Naive thymus-derived CD4-positive, alpha-beta T cell (primary cell): ENCODE data around the gene IQCC. TPM values are rescaled to one million over a fixed set of nuclear protein-coding genes. Genes with fewer than 3 reads are reported as not detected.

Experiments used
- ATAC-seq: fragments of 150-1000 bp; cut with Tn5 transposase; 2 replicates; pipeline ENCODE4 v1.10.0; 2021; ENCODE audit warnings: mild to moderate bottlenecking, moderate library complexity
- CTCF ChIA-PET: fragments of 350-600 bp; sonication (Branson Sonifier 250); formaldehyde crosslinking; loops from one replicate; lab custom pipeline; 2021; ENCODE audit warnings: antibody characterized with exemption; lab: Charles Lee
- POLR2A ChIA-PET: fragments of 350-600 bp; sonication (Branson Sonifier 250); formaldehyde crosslinking; loops from one replicate; lab custom pipeline; 2021; ENCODE audit warnings: antibody characterized with exemption, inconsistent platforms; lab: Charles Lee
- DNase-seq, 9 donors: peaks; one replicate each; pipeline versions ENCODE4 v3.0.0 to v3.0.0-alpha.2; 2020 to 2022; ENCODE audit warnings: mixed read lengths in 1 of 9
- H3K27ac ChIP-seq: one replicate; pipeline ENCODE4 v1.7.0; 2013; ENCODE audit warnings: mild to moderate bottlenecking, low read depth, low read length, moderate library complexity
- H3K27me3 ChIP-seq, 2 donors: one replicate each; pipeline ENCODE4 v1.7.0; 2013; ENCODE audit warnings: low read length in 2 of 2, mild to moderate bottlenecking in 2 of 2, moderate library complexity in 2 of 2; ENCODE audit not compliant: control insufficient read depth in 2 of 2, insufficient read depth in 2 of 2
- H3K36me3 ChIP-seq, 3 experiments: 1 replicate in 2 of 3; 2 replicates in 1 of 3; pipeline ENCODE4 v1.7.0; 2013; ENCODE audit warnings: low read length in 3 of 3, mild to moderate bottlenecking in 3 of 3, moderate library complexity in 1 of 3; ENCODE audit not compliant: insufficient read depth in 3 of 3, control insufficient read depth in 2 of 3
- H3K4me1 ChIP-seq, 2 donors: one replicate each; pipeline ENCODE4 v1.7.0; 2013; ENCODE audit warnings: low read length in 2 of 2, mild to moderate bottlenecking in 2 of 2, moderate library complexity in 1 of 2; ENCODE audit not compliant: control insufficient read depth in 2 of 2, insufficient read depth in 2 of 2
- H3K4me3 ChIP-seq: 2 replicates; pipeline ENCODE4 v1.7.0; 2013; ENCODE audit warnings: mild to moderate bottlenecking, low read length
- H3K9me3 ChIP-seq, 3 experiments: 1 replicate in 2 of 3; 2 replicates in 1 of 3; pipeline ENCODE4 v1.7.0; 2013; ENCODE audit warnings: low read length in 3 of 3; ENCODE audit not compliant: control insufficient read depth in 2 of 3
- H3K27ac Mint-ChIP-seq, 9 donors: one replicate each; pipeline ENCODE4 v1.8.0; 2020 to 2022; ENCODE audit warnings: mixed read lengths in 9 of 9, mild to moderate bottlenecking in 8 of 9, moderate library complexity in 5 of 9, inconsistent platforms in 2 of 9
- H3K27me3 Mint-ChIP-seq, 5 donors: one replicate each; pipeline ENCODE4 v1.8.0; 2021 to 2022; ENCODE audit warnings: mixed read lengths in 5 of 5, mild to moderate bottlenecking in 1 of 5
- H3K36me3 Mint-ChIP-seq, 5 donors: one replicate each; pipeline ENCODE4 v1.8.0; 2020 to 2022; ENCODE audit warnings: mixed read lengths in 5 of 5, mild to moderate bottlenecking in 3 of 5, inconsistent platforms in 1 of 5
- H3K4me1 Mint-ChIP-seq, 7 donors: one replicate each; pipeline ENCODE4 v1.8.0; 2020 to 2022; ENCODE audit warnings: mixed read lengths in 7 of 7, mild to moderate bottlenecking in 3 of 7, inconsistent platforms in 1 of 7
- H3K4me3 Mint-ChIP-seq, 10 donors: one replicate each; pipeline ENCODE4 v1.8.0; 2020 to 2022; ENCODE audit warnings: mild to moderate bottlenecking in 10 of 10, mixed read lengths in 10 of 10, moderate library complexity in 6 of 10, inconsistent platforms in 2 of 10
- H3K9me3 Mint-ChIP-seq, 11 donors: one replicate each; pipeline ENCODE4 v1.8.0; 2020 to 2022; ENCODE audit warnings: mixed read lengths in 11 of 11, mild to moderate bottlenecking in 4 of 11, inconsistent platforms in 1 of 11, moderate library complexity in 1 of 11
- intact Hi-C, 2 donors: fragments of 100-400 bp; cut with micrococcal nuclease; formaldehyde crosslinking; loops; one replicate each; pipeline ENCODE4 v1.15.1; 2023
- polyA plus RNA-seq, 2 donors: library from polyadenylated mRNA; unstranded; fragments of 300-500 nt; fragmentation: Illumina TruSeq; gene quantifications; one replicate each; pipeline ENCODE4 v1.2.3, GENCODE V29; 2021
- total RNA-seq, 6 experiments: library from RNA in 5 of 6; stranded (reverse) in 5 of 6; gene quantifications; 1 replicate in 5 of 6; 2 replicates in 1 of 6; pipeline ENCODE4 v1.2.3 and lab custom pipeline; 2021 to 2026

IQCC gene
- total and polyA plus RNA-seq, 7 experiments from 2014 or later: 1.8 to 4.6 (median 2.5) TPM

GRCh38 chr1:32197837-32198236 lies 7.6 kb upstream of the IQCC start:
- Mint-ChIP-seq H3K27me3 (no peaks in the 10 kb centered on the region), H3K4me3 (no peak overlapping the region), H3K4me1 (peaks cover 52 to 82% (median 67%) of the 10 kb centered on the region in 7 donors), H3K36me3 (peaks cover 15 to 35% (median 15%) of the 10 kb centered on the region in 5 donors), H3K27ac (peak overlapping the region in 4 of 9 donors; percentile 22 to 91 (median 68)), H3K9me3 (no peaks in the 10 kb centered on the region)
- H3K4me1 ChIP-seq: peaks cover 36 to 41% of the 10 kb centered on the region in 2 donors
- no peaks in the 10 kb centered on the region for H3K27me3 ChIP-seq
- H3K9me3 ChIP-seq: no peaks in the 10 kb centered on the region
- ChIA-PET POLR2A (interaction anchor here (0.6 to 7.7 kb wide), 8 partner anchors 8 to 197 kb away, joined by 3 to 49 read pairs (median 4); partner anchors contain the start of genes BSDC1, HDAC1, IQCC and TXLNA), CTCF (no interaction called here)
- no peak for ATAC-seq
- intact Hi-C loops: no loop called here
- no peak overlapping the region for H3K27ac ChIP-seq
- H3K36me3 ChIP-seq: peaks cover under 1 to 31% (median 10%) of the 10 kb centered on the region in 3 experiments
- no peak overlapping the region for H3K4me3 ChIP-seq
- no peak for DNase-seq

- H3K27me3 Mint-ChIP-seq: no peaks in the 10 kb centered on the region
- no peaks in the 10 kb centered on the region for H3K9me3 ChIP-seq
- ATAC-seq (no peak), DNase-seq (no peak)
- H3K4me3 Mint-ChIP-seq: peak overlapping the region in 5 of 10 donors; percentile 2 to 42 (median 16)
- intact Hi-C loops: no loop called here
- peaks cover 50 to 80% (median 66%) of the 10 kb centered on the region in 7 donors for H3K4me1 Mint-ChIP-seq
- peak overlapping the region; percentile 99 for H3K27ac ChIP-seq
- no peaks in the 10 kb centered on the region for H3K9me3 Mint-ChIP-seq
- H3K27ac Mint-ChIP-seq: peak overlapping the region in 7 of 9 donors; percentile 27 to 91 (median 72)
- H3K4me3 ChIP-seq: no peak overlapping the region
- peaks cover 0 to 25% (median 5%) of the 10 kb centered on the region in 3 experiments for H3K36me3 ChIP-seq
- peaks cover 10 to 30% (median 10%) of the 10 kb centered on the region in 5 donors for H3K36me3 Mint-ChIP-seq
- CTCF ChIA-PET: no interaction called here
- H3K27me3 ChIP-seq: no peaks in the 10 kb centered on the region
- peaks cover 36 to 41% of the 10 kb centered on the region in 2 donors for H3K4me1 ChIP-seq
- POLR2A ChIA-PET: interaction anchor here (0.7 to 7.7 kb wide), 5 partner anchors 17 to 196 kb away, joined by 3 to 49 read pairs (median 7); partner anchors contain the start of genes BSDC1 and TXLNA
These were observed 7.0 kb upstream of the IQCC start for GRCh38 chr1:32198237-32199042.

- no peaks in the 10 kb centered on the region for H3K27me3 Mint-ChIP-seq
- H3K9me3 Mint-ChIP-seq: no peaks in the 10 kb centered on the region
- Histone ChIP-seq H3K9me3 (no peaks in the 10 kb centered on the region), H3K4me1 (peaks cover 36 to 41% of the 10 kb centered on the region in 2 donors), H3K27me3 (no peaks in the 10 kb centered on the region), H3K4me3 (no peak overlapping the region), H3K36me3 (peaks cover 0 to 24% (median under 1%) of the 10 kb centered on the region in 3 experiments), H3K27ac (peak overlapping the region; percentile 99)
- peaks cover 4 to 27% (median 5%) of the 10 kb centered on the region in 5 donors for H3K36me3 Mint-ChIP-seq
- peak overlapping the region in 6 of 9 donors; percentile 18 to 96 (median 76) for H3K27ac Mint-ChIP-seq
- DNase-seq (no peak), ATAC-seq (no peak)
- ChIA-PET POLR2A (interaction anchor here (2.3 to 7.7 kb wide), 2 partner anchors 19 to 42 kb away, joined by 7 to 49 read pairs; partner anchors contain the start of gene TXLNA), CTCF (no interaction called here)
- peak overlapping the region in 4 of 10 donors; percentile 13 to 99 (median 90) for H3K4me3 Mint-ChIP-seq
- peaks cover 45 to 81% (median 63%) of the 10 kb centered on the region in 7 donors for H3K4me1 Mint-ChIP-seq
- intact Hi-C loops: no loop called here
These were observed 6.3 kb upstream of the IQCC start for GRCh38 chr1:32199043-32199716.

- no peaks in the 10 kb centered on the region for H3K27me3 Mint-ChIP-seq
- DNase-seq: no peak
- H3K27ac Mint-ChIP-seq: peak overlapping the region in 8 of 9 donors; percentile 48 to 98 (median 92)
- ChIA-PET POLR2A (interaction anchor here (0.9 to 7.7 kb wide), 8 partner anchors 20 to 153 kb away, joined by 3 to 49 read pairs (median 6); partner anchors contain the start of genes HDAC1, MARCKSL1 and TXLNA), CTCF (interaction anchor here (1.9 kb wide), 1 partner anchor 16 kb away, joined by 10 read pairs; no protein-coding TSS in a partner anchor)
- peak overlapping the region; percentile 78 to 99 (median 92) for H3K4me3 Mint-ChIP-seq
- Histone ChIP-seq H3K4me3 (peak overlapping the region; percentile 96), H3K4me1 (peaks cover 33 to 41% of the 10 kb centered on the region in 2 donors), H3K9me3 (no peaks in the 10 kb centered on the region), H3K27me3 (no peaks in the 10 kb centered on the region), H3K36me3 (peaks cover 0 to 24% (median 0%) of the 10 kb centered on the region in 3 experiments), H3K27ac (peak overlapping the region; percentile 99)
- H3K9me3 Mint-ChIP-seq: no peaks in the 10 kb centered on the region
- peaks cover 44 to 79% (median 63%) of the 10 kb centered on the region in 7 donors for H3K4me1 Mint-ChIP-seq
- peaks cover 0 to 24% (median 4%) of the 10 kb centered on the region in 5 donors for H3K36me3 Mint-ChIP-seq
- no peak for ATAC-seq
- intact Hi-C loops: loop anchor here (1.0 to 10.0 kb wide), 12 partner anchors 20 to 555 kb away; partner anchors contain the start of genes BSDC1 (in 2 of the 2), EIF3I (in 2 of the 2), KHDRBS1 (in 2 of the 2) and KPNA6 (in 2 of the 2)
These were observed 5.8 kb upstream of the IQCC start for GRCh38 chr1:32199717-32200072.

GRCh38 chr1:32200226-32201010 lies 5.1 kb upstream of the IQCC start, which contains the start of gene CCDC28B:
Gene CCDC28B (plus strand): TSS chr1:32200595. CDS start chr1:32201936, 1,341 bp downstream.
- peaks cover 0 to 17% (median 0%) of the 10 kb centered on the region in 3 experiments for H3K36me3 ChIP-seq
- H3K36me3 Mint-ChIP-seq: peaks cover 0 to 21% (median 3%) of the 10 kb centered on the region in 5 donors
- intact Hi-C loops: loop anchor here (1.0 to 10.0 kb wide), 17 partner anchors 20 to 556 kb away; partner anchors contain the start of genes BSDC1 (in 2 of the 2), EIF3I (in 2 of the 2), KHDRBS1 (in 2 of the 2) and KPNA6 (in 2 of the 2)
- peak; percentile 35 to 71 (median 62) for DNase-seq
- H3K4me3 Mint-ChIP-seq: peak within 1 kb of the TSS; percentile 78 to 99 (median 94)
- H3K27me3 Mint-ChIP-seq: no peaks in the 10 kb centered on the region
- peak within 1 kb of the TSS; percentile 96 for H3K4me3 ChIP-seq
- peak within 1 kb of the TSS; percentile 99 for H3K27ac ChIP-seq
- ChIA-PET CTCF (interaction anchor here (0.5 to 1.9 kb wide), 5 partner anchors 15 to 200 kb away, joined by 3 to 10 read pairs (median 4); partner anchors contain the start of genes LCK and TXLNA), POLR2A (interaction anchor here (0.6 to 7.7 kb wide), 17 partner anchors 10 to 450 kb away, joined by 3 to 49 read pairs (median 4); partner anchors contain the start of genes HDAC1, KPNA6, MARCKSL1 and RBBP4)
- H3K4me1 Mint-ChIP-seq: peaks cover 41 to 73% (median 60%) of the 10 kb centered on the region in 7 donors
- peaks cover 32 to 35% of the 10 kb centered on the region in 2 donors for H3K4me1 ChIP-seq
- H3K27ac Mint-ChIP-seq: peak within 1 kb of the TSS; percentile 72 to 98 (median 91)
- no peaks in the 10 kb centered on the region for H3K9me3 Mint-ChIP-seq
- H3K27me3 ChIP-seq: no peaks in the 10 kb centered on the region
- no peaks in the 10 kb centered on the region for H3K9me3 ChIP-seq
- ATAC-seq: peak; percentile 59
